ENCODE data around the gene PLB1.

DNA sequence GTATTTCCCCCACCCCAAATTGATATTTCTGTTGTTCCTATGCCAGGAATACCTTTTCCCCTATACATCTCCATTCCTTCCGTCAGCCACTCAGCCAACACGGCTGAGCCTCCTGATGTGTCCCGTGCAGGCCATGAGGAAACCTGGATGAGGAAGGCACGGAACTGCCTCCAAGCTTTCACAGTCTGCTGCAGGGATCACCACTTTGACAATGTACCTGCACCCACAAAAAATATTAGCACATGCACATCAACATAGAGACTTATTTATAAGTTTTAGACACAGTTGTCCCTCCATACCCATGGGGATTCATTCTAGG is 154.4 kb downstream of the PLB1 start:
- TF ChIP-seq POLR2A (IDR thresholded peaks at IDR 0.05), result no peak
- TF ChIP-seq, protein P1, sequence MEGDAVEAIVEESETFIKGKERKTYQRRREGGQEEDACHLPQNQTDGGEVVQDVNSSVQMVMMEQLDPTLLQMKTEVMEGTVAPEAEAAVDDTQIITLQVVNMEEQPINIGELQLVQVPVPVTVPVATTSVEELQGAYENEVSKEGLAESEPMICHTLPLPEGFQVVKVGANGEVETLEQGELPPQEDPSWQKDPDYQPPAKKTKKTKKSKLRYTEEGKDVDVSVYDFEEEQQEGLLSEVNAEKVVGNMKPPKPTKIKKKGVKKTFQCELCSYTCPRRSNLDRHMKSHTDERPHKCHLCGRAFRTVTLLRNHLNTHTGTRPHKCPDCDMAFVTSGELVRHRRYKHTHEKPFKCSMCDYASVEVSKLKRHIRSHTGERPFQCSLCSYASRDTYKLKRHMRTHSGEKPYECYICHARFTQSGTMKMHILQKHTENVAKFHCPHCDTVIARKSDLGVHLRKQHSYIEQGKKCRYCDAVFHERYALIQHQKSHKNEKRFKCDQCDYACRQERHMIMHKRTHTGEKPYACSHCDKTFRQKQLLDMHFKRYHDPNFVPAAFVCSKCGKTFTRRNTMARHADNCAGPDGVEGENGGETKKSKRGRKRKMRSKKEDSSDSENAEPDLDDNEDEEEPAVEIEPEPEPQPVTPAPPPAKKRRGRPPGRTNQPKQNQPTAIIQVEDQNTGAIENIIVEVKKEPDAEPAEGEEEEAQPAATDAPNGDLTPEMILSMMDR (IDR thresholded peaks at IDR 0.05), result no peak
